Measurements from ENCODE around the gene TUBGCP3.

TUBGCP3 gene

GRCh38 chr13:112469071-112469745 is 118.7 kb downstream of the TUBGCP3 start:
- no peak for DNase-seq

GRCh38 chr13:112468069-112468468 is 119.9 kb downstream of the TUBGCP3 start:
- DNase-seq: no peak

GRCh38 chr13:112467236-112467635 is 120.7 kb downstream of the TUBGCP3 start:
- no peak for DNase-seq

- DNase-seq: no peak
These were observed 121.6 kb downstream of the TUBGCP3 start for GRCh38 chr13:112466132-112467058.

- no peak for DNase-seq
These were observed 122.5 kb downstream of the TUBGCP3 start for GRCh38 chr13:112465251-112466131.

- DNase-seq: no peak
These were observed 123.2 kb downstream of the TUBGCP3 start for GRCh38 chr13:112464720-112465119.

GRCh38 chr13:112462408-112462807 is 125.5 kb downstream of the TUBGCP3 start:
- no peak for DNase-seq

GRCh38 chr13:112457485-112457884 is 130.5 kb downstream of the TUBGCP3 start:
- no peak for DNase-seq

GRCh38 chr13:112457081-112457480 is 130.9 kb downstream of the TUBGCP3 start:
- no peak for DNase-seq

- DNase-seq: no peak
These were observed 131.6 kb downstream of the TUBGCP3 start for GRCh38 chr13:112456138-112457056.

GRCh38 chr13:112455476-112456059 is 132.4 kb downstream of the TUBGCP3 start:
- DNase-seq: no peak

GRCh38 chr13:112454648-112455334 is 133.2 kb downstream of the TUBGCP3 start:
- no peak for DNase-seq

GRCh38 chr13:112453874-112454647 is 133.9 kb downstream of the TUBGCP3 start:
- DNase-seq: no peak

- no peak for DNase-seq
These were observed 134.6 kb downstream of the TUBGCP3 start for GRCh38 chr13:112453207-112453829.

GRCh38 chr13:112452380-112453206 is 135.4 kb downstream of the TUBGCP3 start:
- DNase-seq: no peak

GRCh38 chr13:112451512-112452379 is 136.2 kb downstream of the TUBGCP3 start:
- no peak for DNase-seq

GRCh38 chr13:112450904-112451240 is 137.1 kb downstream of the TUBGCP3 start:
- DNase-seq: no peak

All from 8988T (cell line).